Muscle of back (tissue), 11 donors: ENCODE data around the gene KCNK18. TPM values are rescaled to one million over a fixed set of nuclear protein-coding genes. Genes with fewer than 3 reads are reported as not detected.
"Not testable (repeated sequence)": the region's sequence is repeated elsewhere in the genome, so short reads cannot be mapped to it uniquely, and the experiment has no call there.

Experiments used
- DNase-seq, 3 donors: peaks; one replicate each; pipeline versions ENCODE4 v3.0.0 to v3.0.0-alpha.2; 2013
- polyA plus RNA-seq, 10 donors: library from polyadenylated mRNA; unstranded; fragments of 120-200 nt; gene quantifications; one replicate each; pipeline ENCODE4 v1.2.1, GENCODE V29; 2013; ENCODE audit not compliant: insufficient read length in 10 of 10

The KCNK18 gene
- polyA plus RNA-seq, 10 donors: not detected

GRCh38 chr10:117221156-117221711 is 23.9 kb downstream of the KCNK18 start:
- no peak for DNase-seq

GRCh38 chr10:117222552-117222951 is 25.3 kb downstream of the KCNK18 start:
- no peak for DNase-seq

- no peak for DNase-seq
These were observed 25.8 kb downstream of the KCNK18 start for GRCh38 chr10:117222976-117223692.

DNA sequence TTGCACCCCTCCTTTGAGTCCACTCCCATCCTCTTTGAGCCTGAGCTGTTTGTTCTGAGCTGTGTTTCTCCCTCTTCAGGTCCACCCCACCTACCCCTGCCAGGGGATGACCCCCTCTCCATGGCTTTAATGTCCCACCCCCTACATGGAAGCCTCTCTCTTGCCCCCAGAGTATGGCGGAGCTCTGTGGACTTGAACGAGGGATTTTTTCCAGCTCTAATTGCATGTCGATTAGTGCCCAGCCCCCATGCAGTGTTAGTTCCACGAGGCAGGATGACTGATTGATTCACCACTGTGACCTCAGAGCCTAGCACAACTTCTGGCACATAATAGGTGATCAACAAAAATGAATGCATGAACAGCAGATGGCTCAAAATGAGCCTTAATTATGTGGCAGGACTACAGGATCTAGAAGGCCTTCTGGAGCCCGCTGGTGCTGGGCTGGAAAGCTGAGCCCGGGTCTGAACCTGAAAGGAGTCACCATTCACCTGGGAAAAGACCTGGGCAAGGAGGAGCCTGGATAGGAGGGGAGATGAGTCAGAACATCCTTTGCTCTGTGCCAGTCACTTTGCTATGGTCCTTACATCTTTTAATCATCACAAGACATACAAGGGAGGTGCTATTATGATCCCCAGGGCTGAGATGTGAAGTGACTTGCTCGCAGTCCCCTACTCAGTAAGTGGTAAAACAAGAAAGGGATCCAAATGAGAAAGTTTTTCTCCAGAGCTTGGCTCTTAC is 26.6 kb downstream of the KCNK18 start:
- DNase-seq: no peak

- no peak for DNase-seq
These were observed 27.6 kb downstream of the KCNK18 start for GRCh38 chr10:117224881-117225280.

- no peak for DNase-seq
These were observed 29.6 kb downstream of the KCNK18 start for GRCh38 chr10:117226813-117227451.

DNA sequence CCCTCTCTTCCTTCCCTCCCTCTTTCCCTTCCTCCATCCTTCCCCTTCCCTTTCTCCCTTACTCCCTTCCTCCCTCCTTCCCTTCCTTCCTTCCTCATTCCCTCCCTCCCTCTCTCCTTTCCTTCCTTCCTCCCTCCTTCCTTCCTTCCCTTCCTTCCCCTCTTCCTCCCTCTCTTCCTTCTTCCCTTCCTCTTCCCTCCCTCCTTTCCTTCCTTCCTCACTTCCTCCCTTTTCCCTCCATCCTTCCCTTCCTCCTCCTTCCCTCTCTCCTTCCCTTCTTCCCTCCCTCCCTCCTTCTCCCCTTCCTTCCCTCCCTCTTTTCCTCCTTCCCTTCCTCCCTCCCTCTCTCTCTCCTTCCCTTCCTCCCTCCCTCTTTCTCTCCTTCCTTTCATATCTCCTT is 30.9 kb downstream of the KCNK18 start:
- DNase-seq: no peak

DNA sequence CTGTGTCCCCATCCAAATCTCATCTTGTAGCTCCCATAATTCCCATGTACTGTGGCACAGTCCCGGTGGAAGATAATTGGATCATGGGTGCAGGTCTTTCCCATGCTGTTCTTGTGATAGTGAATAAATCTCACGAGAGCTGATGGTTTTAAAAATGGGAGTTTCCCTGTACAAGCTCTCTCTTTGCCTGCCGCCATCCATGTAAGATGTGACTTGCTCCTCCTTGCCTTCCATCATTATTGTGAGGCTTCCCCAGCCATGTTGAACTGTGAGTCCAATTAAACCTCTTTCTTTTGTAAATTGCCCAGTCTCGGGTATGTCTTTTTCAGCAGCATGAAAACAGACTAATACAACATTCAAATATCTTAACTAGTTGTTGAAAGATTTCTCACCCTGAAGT is 32.8 kb downstream of the KCNK18 start:
- not testable (repeated sequence) for DNase-seq

DNA sequence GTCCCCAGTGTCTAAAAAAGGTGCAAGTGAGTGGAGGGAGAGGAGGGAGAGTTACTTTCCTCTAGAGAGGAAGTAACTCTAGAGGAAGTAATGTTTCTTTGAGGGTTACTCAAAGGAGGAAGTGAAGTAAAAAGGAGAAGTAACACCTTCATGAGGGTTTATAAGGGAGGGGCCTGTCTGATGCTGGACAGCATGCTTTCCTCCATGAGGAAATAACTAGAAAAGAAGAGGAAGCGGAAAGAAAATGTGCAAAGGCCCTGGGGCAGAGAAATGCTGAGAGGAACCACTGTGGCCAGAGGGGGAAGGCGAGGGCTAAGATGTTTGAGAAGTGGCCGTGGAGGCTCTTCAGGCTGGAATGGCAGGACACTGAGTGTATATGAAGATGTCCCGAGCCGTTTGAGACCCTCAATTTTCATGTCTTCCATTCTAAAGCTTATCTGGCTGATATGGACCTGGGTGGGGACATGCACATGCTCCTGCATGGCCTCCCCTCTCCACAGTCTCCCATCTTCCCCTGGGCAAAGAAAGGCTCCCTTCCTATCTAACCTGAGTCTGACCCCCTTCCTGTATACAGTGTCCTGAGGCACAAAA is 40.2 kb downstream of the KCNK18 start:
- no peak for DNase-seq

- no peak for DNase-seq
These were observed 41.8 kb downstream of the KCNK18 start for GRCh38 chr10:117239051-117239450.

DNA sequence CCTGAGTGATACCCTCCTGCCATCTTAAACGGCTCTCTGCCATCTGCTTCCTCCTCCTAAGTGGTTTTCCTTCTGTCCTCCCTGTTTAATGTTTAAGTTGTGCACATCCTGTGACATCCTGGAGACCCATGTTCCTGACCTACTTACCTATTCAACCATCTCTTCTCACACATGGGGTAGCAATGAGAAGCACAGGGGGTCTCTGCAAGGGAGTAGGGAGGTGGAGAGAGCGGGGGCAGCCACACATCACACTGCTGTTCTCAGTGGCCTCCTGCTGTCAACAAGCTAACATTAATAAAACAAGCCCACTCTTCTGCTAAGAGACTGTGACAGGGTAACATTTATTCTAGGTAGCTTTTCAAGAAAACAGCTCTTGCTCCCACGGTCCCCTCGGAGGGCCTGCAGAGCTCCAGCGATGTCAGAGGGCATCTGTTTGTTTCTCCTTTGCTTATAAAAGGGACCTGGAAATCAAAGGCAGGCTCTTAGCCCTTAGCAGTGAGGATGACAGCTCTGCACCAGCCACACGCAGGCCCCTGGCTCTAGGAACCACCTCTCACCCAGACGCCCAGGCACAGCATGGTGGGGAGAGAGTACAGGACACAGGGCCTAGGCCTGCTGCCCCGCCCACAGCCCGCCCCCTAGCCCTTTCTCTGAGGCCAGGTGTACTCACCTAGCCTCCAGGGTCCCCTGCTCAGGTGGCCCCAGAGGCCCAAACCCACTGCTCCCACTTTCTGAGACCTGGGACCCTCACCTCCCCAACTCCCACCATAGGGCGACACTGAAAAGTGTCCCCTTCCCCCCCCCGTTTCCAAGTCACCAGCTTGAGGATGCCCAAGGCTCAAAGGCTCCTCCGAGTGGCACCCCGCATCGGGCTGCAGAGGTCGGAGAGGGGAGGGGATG is 42.7 kb downstream of the KCNK18 start:
- DNase-seq: no peak

DNA sequence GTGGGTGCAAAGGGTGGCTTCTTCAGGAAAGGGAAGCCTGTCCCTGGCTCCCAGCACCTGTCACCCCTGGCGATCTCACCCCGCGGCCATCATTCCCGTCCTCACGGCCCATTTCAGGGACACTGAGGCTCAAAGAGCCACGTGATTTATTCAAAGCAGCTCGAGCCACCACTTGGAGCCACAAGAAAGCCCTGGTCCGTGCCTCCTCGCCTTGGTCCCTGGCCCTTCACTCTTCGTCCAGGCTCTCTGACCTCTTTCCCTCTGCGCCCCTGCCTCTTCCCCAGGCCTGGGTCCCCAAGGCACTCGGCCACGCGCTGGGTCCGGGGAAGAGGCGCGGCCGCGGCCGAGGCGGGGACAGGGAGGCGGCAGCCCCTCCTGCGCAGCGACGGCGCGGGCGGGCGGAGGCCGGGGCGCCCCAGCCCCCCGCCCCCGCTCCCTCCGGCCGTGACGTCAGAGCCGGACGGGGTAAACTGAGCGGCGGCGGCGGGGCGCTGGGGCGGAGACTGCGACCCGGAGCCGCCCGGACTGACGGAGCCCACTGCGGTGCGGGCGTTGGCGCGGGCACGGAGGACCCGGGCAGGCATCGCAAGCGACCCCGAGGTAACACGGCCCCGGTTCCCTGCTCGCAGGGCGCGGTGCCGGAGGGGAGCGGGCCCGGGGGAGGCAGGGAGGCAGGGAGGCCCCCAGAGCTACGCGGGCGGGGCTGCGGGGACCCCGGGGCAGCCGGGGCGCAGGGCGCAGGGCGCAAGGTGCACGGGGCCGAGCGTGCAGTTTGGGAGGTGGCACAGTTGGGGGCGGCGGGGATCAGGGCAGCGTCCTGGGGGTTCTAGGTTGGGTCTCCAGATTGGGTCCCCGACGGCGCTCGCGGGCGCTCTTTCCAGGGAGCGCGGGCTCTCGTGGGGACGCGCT is 43.6 kb downstream of the KCNK18 start, which contains the start of gene SLC18A2:
SLC18A2 (plus strand) TSS at position 494 of the 909 bp plus-strand sequence. CDS start 580 bp downstream, outside the sequence.
- peak in 1 of 3 donors; percentile 16 for DNase-seq

DNA sequence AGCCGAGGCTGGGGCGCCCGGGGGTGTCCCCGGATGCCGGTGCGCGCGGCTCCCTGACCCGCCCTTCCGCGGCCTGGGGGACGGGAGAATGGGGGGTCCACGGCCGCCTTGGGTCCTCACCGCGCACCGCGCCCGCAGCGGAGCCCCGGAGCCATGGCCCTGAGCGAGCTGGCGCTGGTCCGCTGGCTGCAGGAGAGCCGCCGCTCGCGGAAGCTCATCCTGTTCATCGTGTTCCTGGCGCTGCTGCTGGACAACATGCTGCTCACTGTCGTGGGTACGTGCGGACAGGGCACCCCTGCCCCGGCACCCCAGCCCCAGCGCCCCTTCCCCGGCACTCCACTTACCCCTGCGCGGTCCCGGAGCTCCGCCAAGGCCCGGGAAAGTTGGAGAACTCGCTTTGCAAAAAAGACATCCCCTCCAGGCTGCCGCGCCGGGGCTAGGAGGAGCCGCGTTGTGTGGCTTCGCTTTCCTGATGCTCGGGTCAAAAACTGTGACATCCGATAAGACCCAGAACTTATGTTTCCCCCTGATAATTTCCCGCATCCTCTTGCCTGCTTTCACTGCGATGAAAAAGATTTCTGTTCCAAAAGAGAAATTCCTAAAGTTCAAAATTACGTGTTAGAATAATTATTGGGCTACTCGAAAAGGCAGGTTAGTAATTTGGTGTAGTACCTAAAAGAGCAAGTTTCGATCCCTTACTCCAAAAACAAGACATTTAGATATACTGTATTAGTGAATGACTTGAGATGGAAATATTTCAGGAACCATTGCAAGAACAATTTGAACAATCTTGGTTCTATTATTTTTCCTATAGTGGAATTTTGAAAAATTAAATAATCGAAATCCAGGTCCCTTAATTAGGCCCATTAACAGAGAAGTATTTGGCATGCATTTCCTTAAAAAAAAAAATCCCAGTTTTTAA is 44.5 kb downstream of the KCNK18 start:
- DNase-seq: peak in 1 of 3 donors; percentile 33

GRCh38 chr10:117242463-117242832 is 45.2 kb downstream of the KCNK18 start:
- no peak for DNase-seq

GRCh38 chr10:117246997-117247671 is 49.8 kb downstream of the KCNK18 start:
- DNase-seq: no peak

- DNase-seq: peak in 1 of 3 donors; percentile 7
These were observed 51.6 kb downstream of the KCNK18 start for GRCh38 chr10:117248750-117249465.

GRCh38 chr10:117249493-117250093 is 52.3 kb downstream of the KCNK18 start:
- DNase-seq: no peak
